SIG-M5 treated with dmso at 0.1 percent for 504 hours (cell line): Measurements from ENCODE around the gene THOP1.

ENCODE experiments used
- DNase-seq: peaks from one replicate; lab custom pipeline; 2025; ENCODE audit not compliant: unreplicated experiment; lab: John Stamatoyannopoulos, UW

Gene THOP1

DNA sequence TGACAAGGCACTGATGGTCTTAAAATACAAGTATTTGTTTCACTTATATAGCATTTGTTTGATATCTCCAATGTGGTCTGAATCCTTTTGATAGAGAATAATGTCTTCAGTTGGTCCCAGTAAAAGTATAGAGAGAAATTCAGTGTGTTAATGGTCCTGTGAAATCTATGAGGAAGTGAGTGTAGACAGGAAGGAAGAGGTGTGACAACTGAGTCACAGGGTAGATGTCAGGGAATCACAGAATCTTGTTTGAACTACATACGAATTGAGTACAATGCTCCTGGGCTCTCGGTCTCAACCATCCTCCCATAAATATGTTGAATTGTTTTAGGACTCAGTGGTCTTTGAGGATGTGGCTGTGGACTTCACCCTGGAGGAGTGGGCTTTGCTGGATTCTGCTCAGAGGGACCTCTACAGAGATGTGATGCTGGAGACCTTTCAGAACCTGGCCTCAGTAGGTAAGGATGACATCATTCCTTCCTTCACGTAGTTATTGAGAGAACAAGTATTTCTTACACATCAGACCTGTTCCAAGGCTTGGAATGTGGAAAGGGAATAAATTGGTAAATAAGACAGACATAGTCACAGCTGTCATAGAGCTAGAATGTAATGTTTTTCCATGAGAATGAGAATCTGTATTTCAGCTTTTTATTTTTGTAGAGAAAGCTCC, 65.1 kb downstream of the THOP1 start:
- no peak for DNase-seq

DNA sequence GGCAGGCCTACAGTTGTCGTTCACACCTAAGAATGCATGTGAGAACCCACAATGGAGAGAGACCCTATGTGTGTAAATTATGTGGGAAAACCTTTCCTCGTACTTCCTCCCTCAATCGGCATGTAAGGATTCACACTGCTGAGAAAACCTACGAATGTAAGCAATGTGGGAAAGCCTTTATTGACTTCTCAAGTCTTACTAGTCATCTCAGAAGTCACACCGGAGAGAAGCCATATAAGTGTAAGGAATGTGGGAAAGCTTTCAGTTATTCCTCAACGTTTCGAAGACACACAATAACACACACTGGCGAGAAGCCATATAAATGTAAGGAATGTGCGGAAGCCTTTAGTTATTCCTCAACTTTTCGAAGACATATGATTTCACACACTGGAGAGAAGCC, 67.3 kb downstream of the THOP1 start:
- no peak for DNase-seq

DNA sequence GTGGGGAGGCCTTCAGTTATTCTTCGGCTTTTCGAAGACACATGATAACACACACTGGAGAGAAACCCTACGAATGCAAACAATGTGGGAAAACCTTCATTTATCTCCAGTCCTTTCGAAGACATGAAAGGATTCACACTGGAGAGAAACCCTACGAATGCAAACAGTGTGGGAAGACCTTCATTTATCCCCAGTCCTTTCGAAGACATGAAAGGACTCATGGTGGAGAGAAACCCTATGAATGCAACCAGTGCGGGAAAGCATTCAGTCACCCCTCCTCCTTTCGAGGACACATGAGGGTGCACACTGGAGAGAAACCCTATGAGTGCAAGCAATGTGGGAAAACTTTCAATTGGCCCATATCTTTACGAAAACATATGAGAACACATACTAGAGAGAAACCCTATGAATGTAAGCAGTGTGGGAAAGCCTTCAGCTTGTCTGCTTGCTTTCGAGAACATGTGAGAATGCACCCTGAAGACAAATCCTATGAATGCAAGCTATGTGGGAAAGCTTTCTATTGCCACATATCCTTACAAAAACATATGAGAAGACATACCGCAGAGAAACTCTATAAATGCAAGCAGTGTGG, 67.8 kb downstream of the THOP1 start:
- no peak for DNase-seq

DNA sequence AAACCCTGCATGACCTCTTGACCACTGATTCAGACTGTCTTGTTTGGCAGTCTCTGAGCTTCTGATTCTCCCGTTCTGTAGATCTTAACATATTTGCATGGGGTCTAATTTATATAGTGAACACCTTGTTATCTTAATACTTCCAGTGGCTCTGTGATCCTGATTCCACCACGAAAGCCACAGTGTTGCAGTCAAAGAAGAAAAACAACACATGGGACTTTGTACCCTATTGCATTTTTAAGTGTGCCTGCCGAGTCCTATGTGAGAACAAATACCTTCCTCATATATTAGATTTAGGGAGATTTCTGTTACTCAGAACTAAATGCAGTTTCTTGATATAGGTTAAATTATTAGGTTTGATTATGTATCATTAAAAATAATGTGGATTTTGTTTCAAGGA, 69.5 kb downstream of the THOP1 start:
- DNase-seq = no peak

DNA sequence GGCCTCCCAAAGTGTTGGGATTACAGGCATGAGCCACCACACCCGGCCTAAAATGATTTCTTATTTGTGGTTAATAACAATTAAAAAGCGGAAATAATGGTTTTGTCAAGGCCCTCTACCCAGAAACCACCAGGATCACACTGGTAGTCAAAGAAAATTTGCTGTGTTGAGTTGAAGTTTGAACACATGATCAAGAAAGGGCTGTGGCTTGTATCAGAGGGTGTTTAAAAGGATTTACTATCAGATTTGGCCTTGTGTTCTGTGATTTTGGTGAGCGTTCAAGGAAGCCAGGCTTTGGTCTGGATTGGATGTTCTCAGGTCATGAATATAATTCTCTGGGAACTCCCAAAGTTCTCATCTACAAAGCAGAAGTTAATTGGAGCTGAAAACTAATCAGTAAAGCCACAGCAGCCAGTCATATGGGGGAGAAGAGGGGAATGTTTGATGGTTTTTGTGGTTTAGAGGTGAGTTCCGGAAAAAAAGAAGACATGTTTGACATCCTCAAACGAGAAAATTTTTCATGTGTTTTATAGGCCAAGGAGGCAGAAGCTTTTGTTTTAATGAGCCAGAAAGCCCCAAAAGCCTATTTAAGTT, 71.3 kb downstream of the THOP1 start:
- no peak for DNase-seq

DNA sequence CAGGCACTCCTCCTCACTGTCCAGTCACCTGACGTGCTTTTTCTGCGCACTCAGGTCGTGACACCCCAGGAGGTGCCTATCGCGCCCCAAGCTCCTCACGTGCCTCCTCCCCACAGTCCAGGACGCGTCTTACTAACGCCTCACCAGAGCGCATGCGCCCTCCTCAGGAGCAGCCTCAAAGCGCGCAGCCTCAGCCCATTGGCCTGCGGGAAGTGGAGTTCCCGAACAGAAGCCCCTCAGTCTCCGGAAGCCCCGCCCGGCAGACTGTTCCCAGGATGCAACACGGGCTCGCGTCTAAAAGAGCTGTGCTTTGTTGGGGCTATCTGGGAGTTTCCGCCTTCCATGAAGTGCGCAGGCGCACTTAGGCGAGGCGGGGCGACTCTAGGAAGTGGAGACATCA, 73.6 kb downstream of the THOP1 start:
- no peak for DNase-seq

DNA sequence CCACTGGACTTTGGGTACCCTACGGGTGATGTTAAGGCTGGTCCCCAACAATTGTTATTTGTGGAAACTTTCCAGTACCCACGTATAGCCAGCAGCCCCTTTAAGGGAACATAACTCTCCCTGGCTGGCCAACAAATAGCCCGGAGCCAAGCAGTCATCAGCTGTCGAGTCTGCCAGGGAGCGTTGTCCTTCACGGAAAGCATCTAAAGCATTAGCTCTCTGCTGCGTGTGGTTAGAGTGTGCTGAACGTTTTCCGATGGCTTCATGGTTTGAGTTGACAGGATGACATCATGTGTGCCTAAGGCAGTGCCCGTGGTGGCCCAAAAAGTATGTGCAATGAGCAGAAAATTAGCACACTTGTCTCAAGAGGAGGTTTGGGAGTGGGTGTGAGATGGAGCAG, 78.5 kb downstream of the THOP1 start:
- DNase-seq = no peak
